HepG2 (cell line): ENCODE measurements around the gene GP2. TPM values are rescaled to one million over a fixed set of nuclear protein-coding genes. Genes with fewer than 3 reads are reported as not detected.
A peak's percentile ranks its signal among the peaks of the same experiment; 100 is the strongest.

ENCODE experiments used
- ATRX ChIP-seq: sonication (generic); formaldehyde crosslinking; IDR thresholded peaks from 2 replicates; pipeline ENCODE4 v1.4.0; 2020; ENCODE audit warnings: missing genetic modification reagents, borderline replicate concordance
- EEA1 ChIP-seq: sonication (generic); formaldehyde crosslinking; IDR thresholded peaks from 2 replicates; pipeline ENCODE4 v1.5.1; 2020; ENCODE audit warnings: mild to moderate bottlenecking, missing genetic modification reagents, borderline replicate concordance
- ELF3 ChIP-seq: IDR thresholded peaks from 2 replicates; pipeline ENCODE4 v1.6.1; 2016; ENCODE audit warnings: missing genetic modification reagents, missing compliant biosample characterization
- HDAC1 ChIP-seq: sonication (generic); formaldehyde crosslinking; IDR thresholded peaks from 2 replicates; pipeline ENCODE4 v1.5.1; 2020; ENCODE audit warnings: mild to moderate bottlenecking, missing genetic modification reagents
- ISL2 ChIP-seq: sonication (generic); formaldehyde crosslinking; IDR thresholded peaks from 2 replicates; pipeline ENCODE4 v1.5.0; 2020; ENCODE audit warnings: missing genetic modification reagents
- KDM2A ChIP-seq: sonication (generic); formaldehyde crosslinking; IDR thresholded peaks from 2 replicates; pipeline ENCODE4 v1.4.0; 2020; ENCODE audit warnings: low read depth, missing genetic modification reagents, borderline replicate concordance
- MEIS2 ChIP-seq: sonication (generic); formaldehyde crosslinking; IDR thresholded peaks from 2 replicates; pipeline ENCODE4 v1.9.0; 2021; ENCODE audit warnings: mild to moderate bottlenecking, missing genetic modification reagents
- NR2F6 ChIP-seq, 2 experiments: IDR thresholded peaks; 2 replicates each; pipeline ENCODE4 v1.6.1; 2016; ENCODE audit warnings: antibody characterized with exemption in 1 of 2, mild to moderate bottlenecking in 1 of 2
- NRL ChIP-seq: sonication (generic); formaldehyde crosslinking; IDR thresholded peaks from 2 replicates; pipeline ENCODE4 v1.5.0; 2020; ENCODE audit warnings: missing genetic modification reagents, mild to moderate bottlenecking, moderate library complexity, borderline replicate concordance
- PCBP1 ChIP-seq: fragments of 200-400 bp; formaldehyde crosslinking; IDR thresholded peaks from 2 replicates; pipeline ENCODE4 v1.6.1; 2017; ENCODE audit warnings: mild to moderate bottlenecking, low read depth, low read length, borderline replicate concordance
- PHF8 ChIP-seq: sonication (generic); formaldehyde crosslinking; IDR thresholded peaks from 2 replicates; pipeline ENCODE4 v1.5.0; 2020; ENCODE audit warnings: missing genetic modification reagents
- POLR2AphosphoS2 ChIP-seq: IDR thresholded peaks from 2 replicates; pipeline ENCODE4 v1.6.1; 2011; ENCODE audit warnings: low read depth, low read length, improper control_type of control experiment
- PPARG ChIP-seq: conservative IDR thresholded peaks from 2 replicates; pipeline ENCODE4 v1.6.1; 2016; ENCODE audit warnings: missing biosample characterization, missing genetic modification reagents
- SALL2 ChIP-seq: sonication (generic); formaldehyde crosslinking; IDR thresholded peaks from 2 replicates; pipeline ENCODE4 v1.8.1; 2023; ENCODE audit warnings: mild to moderate bottlenecking, missing genetic modification reagents, inconsistent platforms
- SOX13 ChIP-seq, 3 experiments: fragments of 450-650 bp in 1 of 3; sonication (generic) in 1 of 3; formaldehyde crosslinking in 1 of 3; IDR thresholded peaks in 2 of 3; conservative IDR thresholded peaks in 1 of 3; 2 replicates each; pipeline versions ENCODE4 v1.5.0 to v1.6.1; 2016 to 2020; ENCODE audit warnings: antibody characterized with exemption in 1 of 3, mild to moderate bottlenecking in 1 of 3, missing compliant biosample characterization in 1 of 3, missing genetic modification reagents in 1 of 3, moderate library complexity in 1 of 3
- ZFP36 ChIP-seq: fragments of 150-350 bp; IDR thresholded peaks from 2 replicates; pipeline ENCODE4 v1.6.1; 2018; ENCODE audit warnings: borderline replicate concordance, low read length, low read depth; ENCODE audit not compliant: partially characterized antibody
- ZNF234 ChIP-seq: sonication (generic); formaldehyde crosslinking; conservative IDR thresholded peaks from 2 replicates; pipeline ENCODE4 v1.5.1; 2020; ENCODE audit warnings: mild to moderate bottlenecking, missing genetic modification reagents
- ZNF644 ChIP-seq: IDR thresholded peaks from 2 replicates; pipeline ENCODE4 v1.6.1; 2016; ENCODE audit warnings: low read depth
- ZSCAN31 ChIP-seq: sonication (generic); formaldehyde crosslinking; IDR thresholded peaks from 2 replicates; pipeline ENCODE4 v1.5.0; 2020; ENCODE audit warnings: low read depth, mild to moderate bottlenecking, missing genetic modification reagents
- polyA plus RNA-seq, 8 experiments: library from polyadenylated mRNA; depleted of rRNA in 3 of 8; stranded (reverse) in 7 of 8; unstranded in 1 of 8; fragments of >200 nt; fragmentation: Illumina TruSeq in 4 of 8; extraction: Trizol in 4 of 8; gene quantifications; 2 replicates each; pipeline versions ENCODE4 v1.2.1 to v1.2.3, GENCODE V29; 2011 to 2016; ENCODE audit warnings: low read depth in 4 of 8, missing spikeins in 1 of 8, mixed read lengths in 1 of 8; ENCODE audit not compliant: insufficient read depth in 1 of 8
- total RNA-seq, 5 experiments: library from RNA; depleted of rRNA; stranded (reverse); fragments of >200 nt; fragmentation: Illumina TruSeq; extraction: Trizol; gene quantifications; 2 replicates each; pipeline ENCODE4 v1.2.3, GENCODE V29; 2016; ENCODE audit warnings: low read depth in 1 of 5
- TF ChIP-seq, protein P1 (sequence below): sonication (generic); formaldehyde crosslinking; conservative IDR thresholded peaks from 2 replicates; pipeline ENCODE4 v1.8.1; 2023; ENCODE audit warnings: missing genetic modification reagents
- TF ChIP-seq, protein P2 (sequence below): IDR thresholded peaks from 2 replicates; pipeline ENCODE4 v1.6.1; 2018; ENCODE audit warnings: missing genetic modification reagents, mild to moderate bottlenecking, missing compliant biosample characterization
- TF ChIP-seq, protein P3 (sequence below): sonication (generic); formaldehyde crosslinking; IDR thresholded peaks from 2 replicates; pipeline ENCODE4 v1.4.0; 2020; ENCODE audit warnings: mild to moderate bottlenecking, missing genetic modification reagents
- TF ChIP-seq, protein P4 (sequence below): sonication (generic); formaldehyde crosslinking; IDR thresholded peaks from 2 replicates; pipeline ENCODE4 v1.8.1; 2023; ENCODE audit warnings: mild to moderate bottlenecking, missing genetic modification reagents

GP2 gene
- total and polyA plus RNA-seq, 2 of the 13 experiments (the other 11 are each of a cell fraction or from before 2014, with no cell fraction given), result 0.15 to 0.69 TPM

DNA sequence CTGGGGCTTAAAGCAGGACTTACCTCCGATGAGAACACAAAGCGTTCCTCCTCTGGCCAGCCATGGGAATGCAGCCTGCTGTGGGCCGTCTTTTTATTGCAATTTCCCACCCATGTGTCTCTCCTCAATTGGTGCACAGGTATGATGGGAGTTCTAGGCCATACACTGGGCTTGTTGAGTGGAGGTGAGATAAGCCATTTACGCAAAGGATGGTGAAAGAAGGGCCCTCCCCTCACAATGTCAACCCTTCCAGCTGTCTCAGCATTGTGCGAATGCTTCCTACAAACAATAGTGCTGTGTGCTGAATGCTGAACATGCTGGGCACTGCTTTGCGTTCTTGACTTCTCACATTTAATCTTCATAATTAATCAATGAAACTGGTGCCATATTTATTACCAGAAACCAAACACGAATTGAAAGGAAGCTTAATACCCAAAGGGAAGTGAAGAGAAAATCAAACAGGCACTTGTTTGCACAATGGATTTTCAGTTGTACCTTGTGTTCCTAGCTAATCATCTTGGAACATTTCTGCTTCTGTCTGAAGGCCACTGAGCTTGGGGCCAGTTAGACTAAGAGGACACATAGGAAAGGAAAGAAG lies at the start of gene GP2 (continued):
- TF ChIP-seq, protein P1, sequence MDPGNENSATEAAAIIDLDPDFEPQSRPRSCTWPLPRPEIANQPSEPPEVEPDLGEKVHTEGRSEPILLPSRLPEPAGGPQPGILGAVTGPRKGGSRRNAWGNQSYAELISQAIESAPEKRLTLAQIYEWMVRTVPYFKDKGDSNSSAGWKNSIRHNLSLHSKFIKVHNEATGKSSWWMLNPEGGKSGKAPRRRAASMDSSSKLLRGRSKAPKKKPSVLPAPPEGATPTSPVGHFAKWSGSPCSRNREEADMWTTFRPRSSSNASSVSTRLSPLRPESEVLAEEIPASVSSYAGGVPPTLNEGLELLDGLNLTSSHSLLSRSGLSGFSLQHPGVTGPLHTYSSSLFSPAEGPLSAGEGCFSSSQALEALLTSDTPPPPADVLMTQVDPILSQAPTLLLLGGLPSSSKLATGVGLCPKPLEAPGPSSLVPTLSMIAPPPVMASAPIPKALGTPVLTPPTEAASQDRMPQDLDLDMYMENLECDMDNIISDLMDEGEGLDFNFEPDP (CRISPR knock-in tag), result no peak
- TF ChIP-seq SALL2 (CRISPR knock-in tag) (no peak), EEA1 (CRISPR knock-in tag) (no peak), SOX13 (IDR thresholded peaks at IDR 0.05) (no peak), SOX13 (CRISPR knock-in tag; conservative IDR thresholded peaks at IDR 0.05 in 1 of 2, IDR thresholded peaks at IDR 0.05 in 1 of 2) (peak in 1 of 2 experiments; percentile 42; a peak in 2 of 4 replicates), PPARG (CRISPR knock-in tag) (no peak), KDM2A (CRISPR knock-in tag) (no peak), ZNF644 (CRISPR knock-in tag) (0 out of 2 replicates have a peak, but pooled peaks have one; percentile 34), ELF3 (CRISPR knock-in tag) (peak; percentile 37; the same call in 1 of the 2 replicates), NRL (no peak), ZFP36 (no peak), PHF8 (CRISPR knock-in tag) (peak; percentile 24; the same call in 1 of the 2 replicates), NR2F6 (IDR thresholded peaks at IDR 0.05) (no peak), NR2F6 (CRISPR knock-in tag; IDR thresholded peaks at IDR 0.05) (no peak), MEIS2 (CRISPR knock-in tag) (no peak), ZNF234 (CRISPR knock-in tag) (no peak), PCBP1 (no peak), ISL2 (CRISPR knock-in tag) (peak; percentile 73), ATRX (CRISPR knock-in tag) (no peak), HDAC1 (CRISPR knock-in tag) (peak; percentile 36; the same call in 1 of the 2 replicates), POLR2AphosphoS2 (no peak), ZSCAN31 (CRISPR knock-in tag) (peak; percentile 55; the same call in 1 of the 2 replicates)
- TF ChIP-seq, protein P2, sequence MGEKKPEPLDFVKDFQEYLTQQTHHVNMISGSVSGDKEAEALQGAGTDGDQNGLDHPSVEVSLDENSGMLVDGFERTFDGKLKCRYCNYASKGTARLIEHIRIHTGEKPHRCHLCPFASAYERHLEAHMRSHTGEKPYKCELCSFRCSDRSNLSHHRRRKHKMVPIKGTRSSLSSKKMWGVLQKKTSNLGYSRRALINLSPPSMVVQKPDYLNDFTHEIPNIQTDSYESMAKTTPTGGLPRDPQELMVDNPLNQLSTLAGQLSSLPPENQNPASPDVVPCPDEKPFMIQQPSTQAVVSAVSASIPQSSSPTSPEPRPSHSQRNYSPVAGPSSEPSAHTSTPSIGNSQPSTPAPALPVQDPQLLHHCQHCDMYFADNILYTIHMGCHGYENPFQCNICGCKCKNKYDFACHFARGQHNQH, result no peak
- TF ChIP-seq, protein P3, sequence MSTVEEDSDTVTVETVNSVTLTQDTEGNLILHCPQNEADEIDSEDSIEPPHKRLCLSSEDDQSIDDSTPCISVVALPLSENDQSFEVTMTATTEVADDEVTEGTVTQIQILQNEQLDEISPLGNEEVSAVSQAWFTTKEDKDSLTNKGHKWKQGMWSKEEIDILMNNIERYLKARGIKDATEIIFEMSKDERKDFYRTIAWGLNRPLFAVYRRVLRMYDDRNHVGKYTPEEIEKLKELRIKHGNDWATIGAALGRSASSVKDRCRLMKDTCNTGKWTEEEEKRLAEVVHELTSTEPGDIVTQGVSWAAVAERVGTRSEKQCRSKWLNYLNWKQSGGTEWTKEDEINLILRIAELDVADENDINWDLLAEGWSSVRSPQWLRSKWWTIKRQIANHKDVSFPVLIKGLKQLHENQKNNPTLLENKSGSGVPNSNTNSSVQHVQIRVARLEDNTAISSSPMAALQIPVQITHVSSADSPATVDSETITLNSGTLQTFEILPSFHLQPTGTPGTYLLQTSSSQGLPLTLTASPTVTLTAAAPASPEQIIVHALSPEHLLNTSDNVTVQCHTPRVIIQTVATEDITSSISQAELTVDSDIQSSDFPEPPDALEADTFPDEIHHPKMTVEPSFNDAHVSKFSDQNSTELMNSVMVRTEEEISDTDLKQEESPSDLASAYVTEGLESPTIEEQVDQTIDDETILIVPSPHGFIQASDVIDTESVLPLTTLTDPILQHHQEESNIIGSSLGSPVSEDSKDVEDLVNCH (CRISPR knock-in tag), result no peak
- TF ChIP-seq, protein P4, sequence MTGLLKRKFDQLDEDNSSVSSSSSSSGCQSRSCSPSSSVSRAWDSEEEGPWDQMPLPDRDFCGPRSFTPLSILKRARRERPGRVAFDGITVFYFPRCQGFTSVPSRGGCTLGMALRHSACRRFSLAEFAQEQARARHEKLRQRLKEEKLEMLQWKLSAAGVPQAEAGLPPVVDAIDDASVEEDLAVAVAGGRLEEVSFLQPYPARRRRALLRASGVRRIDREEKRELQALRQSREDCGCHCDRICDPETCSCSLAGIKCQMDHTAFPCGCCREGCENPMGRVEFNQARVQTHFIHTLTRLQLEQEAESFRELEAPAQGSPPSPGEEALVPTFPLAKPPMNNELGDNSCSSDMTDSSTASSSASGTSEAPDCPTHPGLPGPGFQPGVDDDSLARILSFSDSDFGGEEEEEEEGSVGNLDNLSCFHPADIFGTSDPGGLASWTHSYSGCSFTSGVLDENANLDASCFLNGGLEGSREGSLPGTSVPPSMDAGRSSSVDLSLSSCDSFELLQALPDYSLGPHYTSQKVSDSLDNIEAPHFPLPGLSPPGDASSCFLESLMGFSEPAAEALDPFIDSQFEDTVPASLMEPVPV (CRISPR knock-in tag), result no peak
